B cell (primary cell): Measurements from ENCODE around the gene TRAPPC2B.

Experiments
- CTCF ChIP-seq: fragments of 200-600 bp; IDR thresholded peaks from one replicate; pipeline ENCODE4 v1.8.0; 2022; ENCODE audit warnings: antibody characterized with exemption, mild to moderate bottlenecking
- EZH2 ChIP-seq: IDR thresholded peaks from 2 replicates; pipeline ENCODE4 v1.6.1; 2012; ENCODE audit warnings: borderline replicate concordance, low read depth, mild to moderate bottlenecking, moderate library complexity, low read length; ENCODE audit not compliant: insufficient read depth, poor library complexity, severe bottlenecking

GRCh38 chr19:57410877-57411671 is 47.7 kb downstream of the TRAPPC2B start, which contains the start of gene ZNF17:
- no peak for TF ChIP-seq CTCF
- TF ChIP-seq EZH2, result no peak
